GM12878 (cell line): Measurements from ENCODE around the gene LSAMP. TPM values are rescaled to one million over a fixed set of nuclear protein-coding genes. Genes with fewer than 3 reads are reported as not detected.
A peak's percentile ranks its signal among the peaks of the same experiment; 100 is the strongest.

Experiments
- ATAC-seq: fragments of 200-7000 bp; cut with Tn5 transposase; 3 replicates; pipeline ENCODE4 v1.9.1; 2020; ENCODE audit warnings: mild to moderate bottlenecking, moderate library complexity
- BruUV-seq: library from RNA; stranded (reverse); fragments of 400-500 nt; replicated peaks from 2 replicates; lab custom pipeline; 2021; lab: Mats Ljungman, UMichigan
- CTCF ChIA-PET: fragments of 300-600 bp; sonication (Branson Sonifier 250); formaldehyde crosslinking; extraction: SDS; loops from one replicate; lab custom pipeline; 2021; ENCODE audit warnings: inconsistent platforms; lab: Yijun Ruan, JAX
- POLR2A ChIA-PET: fragments of 350-600 bp; formaldehyde crosslinking; extraction: SDS; loops from one replicate; lab custom pipeline; 2021; ENCODE audit warnings: inconsistent platforms; lab: Charles Lee
- RAD21 ChIA-PET: fragments of 300-600 bp; sonication (Branson Sonifier 250); formaldehyde crosslinking; loops from one replicate; lab custom pipeline; 2023; ENCODE audit warnings: antibody characterized with exemption; ENCODE audit not compliant: unreplicated experiment; lab: Charles Lee
- SMC1A ChIA-PET: fragments of 300-600 bp; sonication (Branson Sonifier 250); formaldehyde crosslinking; loops from one replicate; lab custom pipeline; 2023; ENCODE audit not compliant: unreplicated experiment, uncharacterized antibody; lab: Charles Lee
- DNase-seq: peaks from one replicate; pipeline ENCODE4 v3.0.0-alpha.2; 2011; ENCODE audit warnings: low read depth, low spot score
- FAIRE-seq: peaks from 3 replicates; lab custom pipeline; 2011; peaks lifted over from hg19 to GRCh38; lab: Jason Lieb, UNC
- H2AFZ ChIP-seq: 2 replicates; pipeline ENCODE4 v1.6.0; 2011; ENCODE audit warnings: low read depth, low read length, control low read depth; ENCODE audit not compliant: control insufficient read depth
- H3K27ac ChIP-seq: 2 replicates; pipeline ENCODE4 v1.5.1; 2011; ENCODE audit warnings: control low read depth; ENCODE audit not compliant: control insufficient read depth, insufficient read depth
- H3K27me3 ChIP-seq, 2 experiments: replicated peaks in 1 of 2; 2 replicates each; pipeline versions ENCODE4 v1.6.0 to v1.6.1; 2011; ENCODE audit warnings: low read length in 1 of 2; ENCODE audit not compliant: control insufficient read depth in 2 of 2, insufficient read depth in 2 of 2
- H3K36me3 ChIP-seq, 2 experiments: 2 replicates each; pipeline ENCODE4 v1.5.1; 2011; ENCODE audit warnings: low read length in 1 of 2; ENCODE audit not compliant: control insufficient read depth in 2 of 2, insufficient read depth in 2 of 2
- H3K4me1 ChIP-seq: 2 replicates; pipeline ENCODE4 v1.6.1; 2011; ENCODE audit warnings: mild to moderate bottlenecking, low read length, moderate library complexity, mixed read lengths; ENCODE audit not compliant: control insufficient read depth, insufficient read depth
- H3K4me2 ChIP-seq: 2 replicates; pipeline ENCODE4 v1.6.0; 2011; ENCODE audit warnings: control low read depth; ENCODE audit not compliant: control insufficient read depth, insufficient read depth
- H3K4me3 ChIP-seq: fragments of 200-600 bp; sonication (generic); 2 replicates; pipeline ENCODE4 v1.5.1; 2016
- H3K79me2 ChIP-seq: 2 replicates; pipeline ENCODE4 v1.6.0; 2011; ENCODE audit warnings: low read length; ENCODE audit not compliant: control insufficient read depth, insufficient read depth
- H3K9ac ChIP-seq: 2 replicates; pipeline ENCODE4 v1.8.0; 2011; ENCODE audit warnings: low read length, control low read depth, mixed read lengths; ENCODE audit not compliant: control insufficient read depth, insufficient read depth
- H3K9me3 ChIP-seq: replicated peaks from 3 replicates; pipeline ENCODE4 v1.5.1; 2011; ENCODE audit warnings: mild to moderate bottlenecking, low read length; ENCODE audit not compliant: control insufficient read depth, insufficient read depth
- H4K20me1 ChIP-seq: 2 replicates; pipeline ENCODE4 v1.6.0; 2011; ENCODE audit not compliant: control insufficient read depth, insufficient read depth
- BHLHE40 ChIP-seq, 2 experiments: fragments of 450-650 bp in 1 of 2; IDR thresholded peaks; 2 replicates each; pipeline ENCODE4 v1.6.1; 2011 to 2017; ENCODE audit warnings: low read depth in 2 of 2, borderline replicate concordance in 1 of 2, improper control_type of control experiment in 1 of 2, low read length in 1 of 2, mild to moderate bottlenecking in 1 of 2
- CHD1 ChIP-seq: IDR thresholded peaks from 2 replicates; pipeline ENCODE4 v1.6.1; 2012; ENCODE audit warnings: low read depth, low read length, improper control_type of control experiment
- JUND ChIP-seq: IDR thresholded peaks from 2 replicates; pipeline ENCODE4 v1.6.1; 2012; ENCODE audit warnings: low read depth, mild to moderate bottlenecking, low read length, improper control_type of control experiment, moderate library complexity
- NBN ChIP-seq: fragments of 450-650 bp; IDR thresholded peaks from 2 replicates; pipeline ENCODE4 v1.6.1; 2016
- PAX8 ChIP-seq: fragments of 450-650 bp; IDR thresholded peaks from 2 replicates; pipeline ENCODE4 v1.6.1; 2017; ENCODE audit warnings: mild to moderate bottlenecking, moderate library complexity
- POLR2A ChIP-seq: IDR thresholded peaks from 2 replicates; pipeline ENCODE4 v1.6.1; 2011; ENCODE audit warnings: low read depth, mild to moderate bottlenecking, low read length
- RUNX3 ChIP-seq: IDR thresholded peaks from 2 replicates; pipeline ENCODE4 v1.6.1; 2012; ENCODE audit warnings: low read length, inconsistent platforms
- SIN3A ChIP-seq: IDR thresholded peaks from 2 replicates; pipeline ENCODE4 v1.6.1; 2012; ENCODE audit warnings: low read depth, low read length, improper control_type of control experiment
- ZSCAN29 ChIP-seq: fragments of 450-650 bp; IDR thresholded peaks from 2 replicates; pipeline ENCODE4 v1.6.1; 2017; ENCODE audit warnings: mild to moderate bottlenecking, moderate library complexity
- WGBS: methylation state at CpG from one replicate; pipeline ENCODE4 v1.1.6; 2016; ENCODE audit warnings: low lambda C conversion rate; ENCODE audit not compliant: insufficient replicate concordance, insufficient coverage; ENCODE audit errors: missing lambda C conversion rate; 5-methylcytosine and 5-hydroxymethylcytosine counted together
- in situ Hi-C: fragments of 300-500 bp; cut with MboI; formaldehyde crosslinking; loops from 9 replicates; pipeline ENCODE4 v1.14.3; 2018; ENCODE audit warnings: mixed read lengths
- intact Hi-C: fragments of 100-400 bp; cut with micrococcal nuclease; formaldehyde crosslinking; loops from one replicate; pipeline ENCODE4 v1.14.2; 2022; ENCODE audit not compliant: unreplicated experiment
- polyA plus RNA-seq, 11 experiments: library from polyadenylated mRNA; depleted of rRNA in 4 of 11; unstranded in 6 of 11; stranded (reverse) in 5 of 11; fragments of >200 nt; fragmentation: Nextera tagmentation in 4 of 11; fragmentation: Illumina TruSeq in 1 of 11; extraction: Ambion mirVana in 4 of 11; extraction: Trizol in 1 of 11; gene quantifications; 1 replicate in 1 of 11; 2 replicates in 10 of 11; pipeline versions ENCODE4 v1.2.1 to v1.2.3, GENCODE V29; 2011 to 2016; ENCODE audit warnings: inconsistent platforms in 2 of 11, missing spikeins in 2 of 11, low read depth in 1 of 11
- total RNA-seq, 4 experiments: library from RNA; depleted of rRNA in 3 of 4; stranded (reverse); fragments of >200 nt in 3 of 4; fragmentation: Illumina TruSeq in 1 of 4; extraction: Trizol in 1 of 4; gene quantifications; 2 replicates each; pipeline versions ENCODE4 v1.2.1 to v1.2.3, GENCODE V29; 2013 to 2021

LSAMP gene
- total and polyA plus RNA-seq, 10 of the 15 experiments (the other 5 are each of a cell fraction or from before 2014, with no cell fraction given): 2.0 to 12.7 (median 6.5) TPM

- TF ChIP-seq JUND (peak; percentile 37; the same call in 1 of the 2 replicates), NBN (no peak), ZSCAN29 (peak; percentile 85), CHD1 (no peak), RUNX3 (peak; percentile 47; the same call in 1 of the 2 replicates)
Observed at GRCh38 chr3:116139641-116140040, 305.6 kb downstream of the LSAMP start (continued).

DNA sequence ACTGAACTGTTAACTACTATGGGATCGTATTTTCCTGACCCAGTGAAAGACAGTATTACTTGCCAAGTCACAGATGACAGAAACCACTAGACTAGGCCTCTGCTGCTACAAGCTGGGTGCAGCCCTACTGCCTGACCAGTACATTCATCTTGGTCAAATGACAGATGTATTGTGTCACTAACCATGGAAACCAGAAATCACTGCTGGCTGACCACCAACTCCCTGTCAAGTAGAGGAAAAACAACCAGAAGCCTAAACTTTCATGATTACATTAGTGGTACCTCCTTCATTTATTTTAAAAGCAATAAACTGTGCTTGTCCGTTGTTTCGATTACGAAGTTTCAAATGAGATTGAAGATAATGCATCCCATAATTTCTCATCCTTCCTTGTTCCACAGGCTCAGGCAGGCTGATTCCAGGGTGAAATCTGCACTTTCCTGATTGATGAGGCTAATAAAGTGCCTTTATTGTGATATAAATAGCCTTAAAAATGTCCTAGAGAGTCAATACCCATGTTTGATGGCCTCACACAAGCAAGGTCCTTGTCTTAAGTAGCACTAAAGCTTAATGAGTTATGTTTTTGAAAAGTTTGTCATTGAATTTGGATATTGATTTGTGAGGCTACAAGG lies 309.7 kb downstream of the LSAMP start:
- in situ Hi-C loops: loop anchor here (5.0 kb wide), 1 partner anchor 622 kb away; no protein-coding TSS in a partner anchor
- WGBS: 73% methylated on average over 4 of the region's 4 CpGs
- BruUV-seq: no TSS peak
- no peaks in the 10 kb centered on the region for H3K79me2 ChIP-seq
- H3K4me3 ChIP-seq: no peak overlapping the region
- H4K20me1 ChIP-seq: no peaks in the 10 kb centered on the region
- no peak overlapping the region for H3K9ac ChIP-seq
- TF ChIP-seq RUNX3: peak; percentile 70; the same call in 1 of the 2 replicates
- no peak for TF ChIP-seq BHLHE40 (IDR thresholded peaks at IDR 0.05; ENCODE audit: borderline replicate concordance in 1 of 2, low read depth in 2 of 2, low read length in 1 of 2)
- no peak for TF ChIP-seq PAX8
- no peak for TF ChIP-seq SIN3A
- TF ChIP-seq POLR2A: no peak
- intact Hi-C loops: loop anchor here (5.0 kb wide), 2 partner anchors 148 to 317 kb away; no protein-coding TSS in a partner anchor
- FAIRE-seq (no peak), ATAC-seq (peak; percentile 70), DNase-seq (no peak)
- no peak overlapping the region for H2AFZ ChIP-seq
- CTCF ChIA-PET: interaction anchor here (0.9 to 2.0 kb wide), 3 partner anchors 18 to 154 kb away, joined by 3 to 4 read pairs (median 4); no protein-coding TSS in a partner anchor
- SMC1A ChIA-PET: interaction anchor here (1.6 to 1.8 kb wide), 2 partner anchors 124 to 318 kb away, joined by 3 to 4 read pairs; no protein-coding TSS in a partner anchor
- no peak overlapping the region for H3K4me2 ChIP-seq
- H3K27ac ChIP-seq: no peak overlapping the region
- RAD21 ChIA-PET: interaction anchor here (1.0 to 1.2 kb wide), 2 partner anchors 98 to 148 kb away, joined by 3 read pairs; no protein-coding TSS in a partner anchor
- POLR2A ChIA-PET: interaction anchor here (0.5 kb wide), 1 partner anchor 85 kb away, joined by 4 read pairs; no protein-coding TSS in a partner anchor
- H3K9me3 ChIP-seq: no peaks in the 10 kb centered on the region
- H3K4me1 ChIP-seq: no peaks in the 10 kb centered on the region
- no peaks in the 10 kb centered on the region for H3K27me3 ChIP-seq
- no peaks in the 10 kb centered on the region for H3K36me3 ChIP-seq
